Thyroid gland (tissue), 4 donors: ENCODE measurements around the gene STRADA.

ENCODE experiments used
- POLR2A ChIP-seq, 2 donors: fragments of 450-650 bp; IDR thresholded peaks; one replicate each; pipeline ENCODE4 v1.6.1; 2017; ENCODE audit warnings: antibody characterized with exemption in 2 of 2, mild to moderate bottlenecking in 2 of 2, moderate library complexity in 1 of 2
- TF ChIP-seq, protein P1 (sequence below), 6 experiments: fragments of 200-600 bp in 3 of 6; fragments of 450-650 bp in 3 of 6; sonication (generic) in 3 of 6; IDR thresholded peaks; one replicate each; pipeline ENCODE4 v1.5.1; 2016 to 2019; ENCODE audit warnings: antibody characterized with exemption in 6 of 6, mild to moderate bottlenecking in 2 of 6, inconsistent platforms in 1 of 6, moderate library complexity in 1 of 6

DNA sequence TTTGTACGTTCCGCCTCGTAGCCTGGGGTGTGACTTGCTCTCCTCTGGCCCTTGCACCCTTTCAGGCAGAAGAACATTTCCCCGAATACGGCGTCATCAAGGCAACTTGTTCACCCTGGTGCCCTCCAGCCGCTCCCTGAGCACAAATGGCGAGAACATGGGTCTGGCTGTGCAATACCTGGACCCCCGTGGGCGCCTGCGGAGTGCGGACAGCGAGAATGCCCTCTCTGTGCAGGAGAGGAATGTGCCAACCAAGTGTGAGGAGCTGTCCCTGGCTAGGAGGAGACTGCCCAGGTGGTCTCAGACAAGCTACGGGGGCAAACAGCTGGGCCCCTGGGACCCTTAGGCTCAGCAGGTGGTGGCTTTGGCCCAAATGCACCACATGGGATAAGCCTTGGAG, 52.1 kb downstream of the STRADA start:
- TF ChIP-seq, protein P1, sequence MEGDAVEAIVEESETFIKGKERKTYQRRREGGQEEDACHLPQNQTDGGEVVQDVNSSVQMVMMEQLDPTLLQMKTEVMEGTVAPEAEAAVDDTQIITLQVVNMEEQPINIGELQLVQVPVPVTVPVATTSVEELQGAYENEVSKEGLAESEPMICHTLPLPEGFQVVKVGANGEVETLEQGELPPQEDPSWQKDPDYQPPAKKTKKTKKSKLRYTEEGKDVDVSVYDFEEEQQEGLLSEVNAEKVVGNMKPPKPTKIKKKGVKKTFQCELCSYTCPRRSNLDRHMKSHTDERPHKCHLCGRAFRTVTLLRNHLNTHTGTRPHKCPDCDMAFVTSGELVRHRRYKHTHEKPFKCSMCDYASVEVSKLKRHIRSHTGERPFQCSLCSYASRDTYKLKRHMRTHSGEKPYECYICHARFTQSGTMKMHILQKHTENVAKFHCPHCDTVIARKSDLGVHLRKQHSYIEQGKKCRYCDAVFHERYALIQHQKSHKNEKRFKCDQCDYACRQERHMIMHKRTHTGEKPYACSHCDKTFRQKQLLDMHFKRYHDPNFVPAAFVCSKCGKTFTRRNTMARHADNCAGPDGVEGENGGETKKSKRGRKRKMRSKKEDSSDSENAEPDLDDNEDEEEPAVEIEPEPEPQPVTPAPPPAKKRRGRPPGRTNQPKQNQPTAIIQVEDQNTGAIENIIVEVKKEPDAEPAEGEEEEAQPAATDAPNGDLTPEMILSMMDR (IDR thresholded peaks at IDR 0.05) = no peak
- TF ChIP-seq POLR2A (IDR thresholded peaks at IDR 0.05) = no peak
